ENCODE results near the gene ZMYM2. TPM values are rescaled to one million over a fixed set of nuclear protein-coding genes. Genes with fewer than 3 reads are reported as not detected.

The ZMYM2 gene
- total RNA-seq, 6 donors from 2014 or later = 36.8 to 101 (median 59.4) TPM

- no peaks in the 10 kb centered on the region for H3K36me3 ChIP-seq
- ATAC-seq (ENCODE audit: low FRiP score in 2 of 2) = no peak
- no peak for DNase-seq
- H3K4me1 ChIP-seq = peaks cover 7 to 22% (median 13%) of the 10 kb centered on the region in 4 donors
- no peak overlapping the region for H3K4me3 ChIP-seq
- 57 to 62% methylated on average over 16 of the region's 16 CpGs for WGBS, 2 donors
- H3K9me3 ChIP-seq = no peaks in the 10 kb centered on the region
- H3K27ac ChIP-seq = no peak overlapping the region
- H3K27me3 ChIP-seq = peaks cover 0 to 15% (median 4%) of the 10 kb centered on the region in 4 donors
- TF ChIP-seq POLR2AphosphoS5 (IDR thresholded peaks at IDR 0.05) (no peak), CTCF (IDR thresholded peaks at IDR 0.05) (no peak), EP300 (IDR thresholded peaks at IDR 0.05) (no peak), POLR2A (IDR thresholded peaks at IDR 0.05) (no peak)
These were observed 168.2 kb downstream of the ZMYM2 start for GRCh38 chr13:20126541-20127261.

- WGBS, 2 donors = 15 to 24% methylated on average over 6 of the region's 6 CpGs
- Histone ChIP-seq H3K9me3 (no peaks in the 10 kb centered on the region), H3K27me3 (peaks cover 0 to 15% (median 4%) of the 10 kb centered on the region in 4 donors), H3K4me3 (peak overlapping the region in 3 of 4 donors; percentile 51 to 64 (median 59)), H3K4me1 (peaks cover 7 to 22% (median 13%) of the 10 kb centered on the region in 4 donors), H3K27ac (peak overlapping the region; percentile 80 to 82 (median 81)), H3K36me3 (no peaks in the 10 kb centered on the region)
- TF ChIP-seq EP300 (IDR thresholded peaks at IDR 0.05) (no peak), POLR2AphosphoS5 (IDR thresholded peaks at IDR 0.05) (no peak), POLR2A (IDR thresholded peaks at IDR 0.05) (no peak), CTCF (IDR thresholded peaks at IDR 0.05) (no peak)
- DNase-seq (peak in 1 of 2 donors; percentile 36), ATAC-seq (ENCODE audit: low FRiP score in 2 of 2) (peak in 1 of 2 donors; percentile 28)
These were observed 168.7 kb downstream of the ZMYM2 start for GRCh38 chr13:20127262-20127561.

- peaks cover 7 to 22% (median 13%) of the 10 kb centered on the region in 4 donors for H3K4me1 ChIP-seq
- ATAC-seq (ENCODE audit: low FRiP score in 2 of 2) (peak; percentile 87 to 92), DNase-seq (peak; percentile 80 to 94)
- no peaks in the 10 kb centered on the region for H3K9me3 ChIP-seq
- H3K36me3 ChIP-seq = no peaks in the 10 kb centered on the region
- H3K27me3 ChIP-seq = peaks cover 0 to 15% (median 4%) of the 10 kb centered on the region in 4 donors
- 0 to 1% methylated on average over 7 to 45 of the region's 82 CpGs for WGBS, 2 donors
- peak overlapping the region; percentile 5 to 64 (median 55) for H3K4me3 ChIP-seq
- peak overlapping the region; percentile 80 to 82 (median 81) for H3K27ac ChIP-seq
- peak; percentile 27 to 40 for TF ChIP-seq POLR2AphosphoS5 (IDR thresholded peaks at IDR 0.05)
- peak in 2 of 4 donors; percentile 62 to 63 for TF ChIP-seq POLR2A (IDR thresholded peaks at IDR 0.05)
- peak in 5 of 6 experiments; percentile 19 to 59 (median 52) for TF ChIP-seq CTCF (IDR thresholded peaks at IDR 0.05)
- TF ChIP-seq EP300 (IDR thresholded peaks at IDR 0.05) = no peak
These were observed 169.3 kb downstream of the ZMYM2 start for GRCh38 chr13:20127562-20128458.

GRCh38 chr13:20128459-20128931 lies 170.0 kb downstream of the ZMYM2 start:
- DNase-seq = peak; percentile 52 to 81
- H3K9me3 ChIP-seq = no peaks in the 10 kb centered on the region
- H3K27me3 ChIP-seq = peaks cover 0 to 15% (median 4%) of the 10 kb centered on the region in 4 donors
- peak overlapping the region; percentile 5 to 64 (median 55) for H3K4me3 ChIP-seq
- H3K4me1 ChIP-seq = peaks cover 7 to 22% (median 13%) of the 10 kb centered on the region in 4 donors
- 2% methylated on average over 10 to 21 of the region's 28 CpGs for WGBS, 2 donors
- ATAC-seq (ENCODE audit: low FRiP score in 2 of 2) = peak; percentile 1 to 71
- H3K36me3 ChIP-seq = no peaks in the 10 kb centered on the region
- TF ChIP-seq CTCF (IDR thresholded peaks at IDR 0.05) (peak in 4 of 6 experiments; percentile 14 to 46 (median 35)), POLR2AphosphoS5 (IDR thresholded peaks at IDR 0.05) (no peak), POLR2A (IDR thresholded peaks at IDR 0.05) (no peak), EP300 (IDR thresholded peaks at IDR 0.05) (no peak)
- H3K27ac ChIP-seq = peak overlapping the region; percentile 80 to 82 (median 81)

All from upper lobe of left lung (tissue), 6 donors.